Measurements from ENCODE around the gene TRIM10.

- TF ChIP-seq EZH2 (IDR thresholded peaks at IDR 0.05; ENCODE audit: borderline replicate concordance, insufficient read depth, low read depth, low read length, poor library complexity, severe bottlenecking), result no peak
- TF ChIP-seq CTCF (IDR thresholded peaks at IDR 0.05), result no peak
Observed at GRCh38 chr6:30156262-30156599, 4.8 kb downstream of the TRIM10 start.

All from B cell (primary cell).